Common myeloid progenitor, CD34-positive (primary cell): ENCODE measurements around the gene SLIT3.

Source experiments
- CTCF ChIA-PET: fragments of 350-600 bp; sonication (Branson Sonifier 250); formaldehyde crosslinking; loops from one replicate; lab custom pipeline; 2021; ENCODE audit warnings: antibody characterized with exemption; lab: Charles Lee
- POLR2A ChIA-PET: fragments of 350-600 bp; sonication (Branson Sonifier 250); formaldehyde crosslinking; loops from one replicate; lab custom pipeline; 2021; ENCODE audit warnings: antibody characterized with exemption; lab: Charles Lee
- DNase-seq, 3 donors: peaks; one replicate each; pipeline versions ENCODE4 v3.0.0 to v3.0.0-alpha.2; 2013
- H3K27ac ChIP-seq, 2 experiments: 1 replicate in 1 of 2; 2 replicates in 1 of 2; pipeline ENCODE4 v1.7.0; 2013; ENCODE audit warnings: inconsistent platforms in 2 of 2, low read length in 2 of 2, mild to moderate bottlenecking in 2 of 2, low read depth in 1 of 2, moderate library complexity in 1 of 2; ENCODE audit not compliant: severe bottlenecking in 2 of 2, insufficient read depth in 1 of 2, poor library complexity in 1 of 2
- H3K27me3 ChIP-seq, 5 experiments: replicated peaks in 2 of 5; 1 replicate in 3 of 5; 2 replicates in 2 of 5; pipeline versions ENCODE4 v1.6.1 to v1.7.0; 2013; ENCODE audit warnings: low read length in 4 of 5, mild to moderate bottlenecking in 2 of 5, moderate library complexity in 2 of 5, inconsistent platforms in 1 of 5; ENCODE audit not compliant: insufficient read depth in 5 of 5, control insufficient read depth in 4 of 5
- H3K36me3 ChIP-seq, 4 experiments: 1 replicate in 2 of 4; 2 replicates in 2 of 4; pipeline versions ENCODE4 v1.6.1 to v1.7.0; 2013; ENCODE audit warnings: low read length in 3 of 4, control low read depth in 1 of 4, mild to moderate bottlenecking in 1 of 4; ENCODE audit not compliant: control insufficient read depth in 4 of 4, insufficient read depth in 4 of 4
- H3K4me1 ChIP-seq, 4 experiments: 1 replicate in 3 of 4; 2 replicates in 1 of 4; pipeline versions ENCODE4 v1.6.1 to v1.7.1; 2013; ENCODE audit warnings: low read length in 3 of 4, mild to moderate bottlenecking in 3 of 4, control low read depth in 1 of 4, inconsistent platforms in 1 of 4, moderate library complexity in 1 of 4; ENCODE audit not compliant: control insufficient read depth in 4 of 4, insufficient read depth in 4 of 4; ENCODE audit errors: control extremely low read depth in 1 of 4
- H3K4me3 ChIP-seq, 7 experiments: 1 replicate in 4 of 7; 2 replicates in 3 of 7; pipeline versions ENCODE4 v1.5.1 to v1.7.0; 2013; ENCODE audit warnings: mild to moderate bottlenecking in 7 of 7, low read length in 6 of 7, moderate library complexity in 6 of 7, inconsistent platforms in 2 of 7, low read depth in 2 of 7, control low read depth in 1 of 7; ENCODE audit not compliant: insufficient read depth in 4 of 7, control insufficient read depth in 1 of 7; ENCODE audit errors: extremely low read depth in 1 of 7
- H3K9me3 ChIP-seq, 5 experiments: 1 replicate in 4 of 5; 2 replicates in 1 of 5; pipeline versions ENCODE4 v1.6.1 to v1.7.1; 2013; ENCODE audit warnings: low read length in 4 of 5, mild to moderate bottlenecking in 2 of 5, inconsistent platforms in 1 of 5, low read depth in 1 of 5, moderate library complexity in 1 of 5; ENCODE audit not compliant: control insufficient read depth in 4 of 5, insufficient read depth in 2 of 5; ENCODE audit errors: control extremely low read depth in 1 of 5
- WGBS: methylation state at CpG from one replicate; pipeline ENCODE4 v1.1.5; 2013; ENCODE audit not compliant: insufficient coverage; 5-methylcytosine and 5-hydroxymethylcytosine counted together

The SLIT3 gene

DNA sequence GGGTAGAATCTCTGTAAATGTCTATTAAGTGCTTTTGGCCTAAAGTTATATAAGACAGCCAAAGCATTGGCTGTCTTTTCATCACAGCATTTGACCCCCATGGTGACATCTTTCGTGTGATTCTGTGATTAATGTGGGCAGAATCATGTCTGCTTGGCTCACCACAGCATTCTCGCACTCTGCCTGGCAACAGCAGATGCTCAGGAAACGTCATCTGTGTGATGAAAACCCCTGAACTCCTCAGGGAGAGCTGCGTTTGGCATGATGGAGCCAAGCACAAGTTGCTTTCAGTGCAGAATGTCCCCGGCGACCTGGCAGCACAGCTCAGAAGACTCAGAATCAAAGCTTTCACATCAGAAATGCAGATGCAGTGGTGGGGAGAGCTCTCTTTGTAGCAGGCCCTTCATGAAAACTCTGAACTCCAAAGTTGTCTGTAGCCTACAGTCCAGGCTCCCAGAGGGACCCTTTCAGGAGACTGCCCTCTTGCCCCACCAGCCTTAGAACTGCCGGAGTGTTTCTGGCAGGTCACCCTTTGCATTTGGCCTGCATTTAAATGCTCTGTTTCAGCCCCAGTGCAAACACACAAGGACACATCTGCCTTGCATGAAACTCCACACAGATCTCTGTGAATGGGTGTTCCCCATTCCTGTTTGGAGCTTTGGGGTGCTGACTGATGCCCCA, 566.2 kb downstream of the SLIT3 start:
- no peaks in the 10 kb centered on the region for H3K36me3 ChIP-seq
- no peaks in the 10 kb centered on the region for H3K9me3 ChIP-seq
- no peaks in the 10 kb centered on the region for H3K4me1 ChIP-seq
- H3K4me3 ChIP-seq, result no peak overlapping the region
- CTCF ChIA-PET, result interaction anchor here (0.8 to 1.0 kb wide), 2 partner anchors 9 to 17 kb away, joined by 3 read pairs; no protein-coding TSS in a partner anchor
- H3K27me3 ChIP-seq, result no peaks in the 10 kb centered on the region
- POLR2A ChIA-PET, result no interaction called here
- DNase-seq, result no peak
- WGBS, result 91% methylated on average over 7 of the region's 7 CpGs
- no peak overlapping the region for H3K27ac ChIP-seq

DNA sequence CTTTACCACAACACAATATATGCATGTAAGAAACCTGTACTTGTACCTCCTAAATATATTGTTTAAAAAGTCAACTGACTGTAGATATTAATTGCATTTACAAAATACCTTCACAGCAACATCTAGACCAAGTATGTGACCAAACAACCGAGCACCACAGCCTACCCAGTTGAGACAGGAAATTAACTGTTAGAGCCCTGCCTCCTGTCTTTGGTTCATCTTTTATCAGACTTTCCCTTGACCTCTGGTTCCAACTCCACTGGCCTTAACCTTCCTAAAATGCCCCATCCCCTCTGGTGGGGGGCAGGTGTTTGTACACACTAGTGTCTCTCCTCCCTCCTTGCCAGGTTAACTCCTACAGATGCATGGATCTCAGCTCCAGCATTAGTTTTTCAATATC, 566.8 kb downstream of the SLIT3 start:
- no peaks in the 10 kb centered on the region for H3K36me3 ChIP-seq
- ChIA-PET POLR2A (no interaction called here), CTCF (interaction anchor here (0.8 kb wide), 1 partner anchor 9 kb away, joined by 3 read pairs; no protein-coding TSS in a partner anchor)
- no peak overlapping the region for H3K27ac ChIP-seq
- no peaks in the 10 kb centered on the region for H3K4me1 ChIP-seq
- no peak for DNase-seq
- H3K9me3 ChIP-seq, result peaks cover 0 to under 1% (median 0%) of the 10 kb centered on the region in 5 experiments
- no peak overlapping the region for H3K4me3 ChIP-seq
- 88% methylated on average over 1 of the region's 1 CpG for WGBS
- H3K27me3 ChIP-seq, result no peaks in the 10 kb centered on the region

DNA sequence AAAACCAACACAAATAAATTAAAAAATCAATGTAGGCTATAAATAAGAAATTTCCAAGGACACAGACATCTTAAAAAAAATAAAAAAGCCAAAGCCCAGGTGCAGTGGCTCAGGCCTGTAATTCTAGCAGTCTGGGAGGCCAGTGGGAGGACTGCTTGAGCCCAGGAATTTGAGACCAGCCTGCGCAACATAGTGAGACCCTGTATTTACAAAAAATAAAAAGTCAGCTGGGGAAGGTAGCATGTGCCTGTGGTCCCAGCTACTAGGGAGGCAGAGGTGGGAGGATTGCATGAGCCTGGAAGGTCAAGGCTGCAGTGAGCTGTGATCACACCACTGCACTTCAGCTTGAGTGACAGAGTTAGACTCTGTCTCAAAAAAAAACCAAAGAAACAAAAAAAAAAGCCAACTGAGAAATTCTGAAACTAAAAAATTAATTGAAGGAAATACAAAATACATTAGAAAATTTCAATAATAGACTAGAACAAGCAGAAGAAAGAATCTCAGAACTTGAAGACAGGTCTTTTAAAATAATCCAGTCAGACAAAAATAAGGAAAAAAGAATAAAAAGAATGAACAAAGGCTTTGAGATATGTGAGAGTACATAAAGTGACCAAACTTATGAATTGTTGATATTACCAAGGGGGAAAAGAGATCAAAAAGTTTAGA, 572.3 kb downstream of the SLIT3 start:
- ChIA-PET POLR2A (no interaction called here), CTCF (no interaction called here)
- no peaks in the 10 kb centered on the region for H3K4me1 ChIP-seq
- no peak for DNase-seq
- H3K27ac ChIP-seq, result no peak overlapping the region
- peaks cover 0 to 3% (median 0%) of the 10 kb centered on the region in 5 experiments for H3K27me3 ChIP-seq
- 100% methylated on average over 1 of the region's 1 CpG for WGBS
- H3K4me3 ChIP-seq, result no peak overlapping the region
- H3K9me3 ChIP-seq, result peaks cover 0 to 14% (median 9%) of the 10 kb centered on the region in 5 experiments
- no peaks in the 10 kb centered on the region for H3K36me3 ChIP-seq

DNA sequence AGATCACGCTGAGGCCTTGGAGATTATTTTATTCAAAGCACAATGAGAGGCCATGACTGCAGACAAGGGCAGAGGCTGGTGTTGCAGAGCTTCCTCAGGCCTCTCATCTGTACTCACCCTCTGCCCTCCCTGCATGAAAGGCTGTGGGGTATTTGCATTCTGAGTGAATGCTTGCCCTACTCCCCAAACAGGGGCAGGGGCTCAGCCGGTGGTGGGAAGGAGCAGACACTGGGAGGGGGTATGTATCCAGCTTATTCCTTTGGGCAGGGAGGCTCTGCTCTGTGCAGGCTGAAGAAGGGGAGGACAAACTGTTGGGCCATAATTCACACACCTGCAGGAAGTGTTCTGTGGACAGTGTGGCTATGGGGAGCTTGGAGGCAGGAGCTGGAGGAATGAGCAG, 573.4 kb downstream of the SLIT3 start:
- Histone ChIP-seq H3K4me3 (no peak overlapping the region), H3K27me3 (peaks cover 0 to 3% (median 0%) of the 10 kb centered on the region in 5 experiments), H3K4me1 (no peaks in the 10 kb centered on the region), H3K9me3 (peaks cover 0 to 14% (median 9%) of the 10 kb centered on the region in 5 experiments), H3K36me3 (no peaks in the 10 kb centered on the region), H3K27ac (no peak overlapping the region)
- CTCF ChIA-PET, result no interaction called here
- no peak for DNase-seq
- WGBS, result 80% methylated on average over 1 of the region's 2 CpGs
- POLR2A ChIA-PET, result no interaction called here

DNA sequence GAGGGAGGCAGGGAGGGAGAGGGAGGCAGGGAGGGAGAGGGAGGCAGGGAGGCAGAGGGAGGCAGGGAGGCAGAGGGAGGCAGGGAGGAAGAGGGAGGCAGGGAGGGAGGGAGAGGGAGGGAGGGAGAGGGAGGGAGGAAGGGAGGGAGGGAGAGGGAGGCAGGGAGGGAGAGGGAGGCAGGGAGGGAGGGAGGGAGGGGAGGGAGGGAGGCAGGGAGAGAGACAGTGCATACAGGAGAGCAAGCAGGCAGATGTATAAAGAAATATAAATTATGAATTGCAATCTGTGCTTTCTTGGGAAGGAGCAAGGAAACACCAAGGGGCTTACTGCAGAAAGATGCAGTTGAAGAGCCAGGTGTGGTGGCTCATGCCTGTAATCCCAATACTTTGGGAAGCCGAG, 574.6 kb downstream of the SLIT3 start:
- Histone ChIP-seq H3K27ac (no peak overlapping the region), H3K27me3 (peaks cover 0 to 3% (median 0%) of the 10 kb centered on the region in 5 experiments), H3K4me1 (no peaks in the 10 kb centered on the region), H3K4me3 (no peak overlapping the region), H3K9me3 (peaks cover 0 to 14% (median 9%) of the 10 kb centered on the region in 5 experiments), H3K36me3 (no peaks in the 10 kb centered on the region)
- no CpG with 5 or more reads among the region's 1 CpG for WGBS
- DNase-seq, result no peak
- CTCF ChIA-PET, result no interaction called here
- POLR2A ChIA-PET, result no interaction called here

DNA sequence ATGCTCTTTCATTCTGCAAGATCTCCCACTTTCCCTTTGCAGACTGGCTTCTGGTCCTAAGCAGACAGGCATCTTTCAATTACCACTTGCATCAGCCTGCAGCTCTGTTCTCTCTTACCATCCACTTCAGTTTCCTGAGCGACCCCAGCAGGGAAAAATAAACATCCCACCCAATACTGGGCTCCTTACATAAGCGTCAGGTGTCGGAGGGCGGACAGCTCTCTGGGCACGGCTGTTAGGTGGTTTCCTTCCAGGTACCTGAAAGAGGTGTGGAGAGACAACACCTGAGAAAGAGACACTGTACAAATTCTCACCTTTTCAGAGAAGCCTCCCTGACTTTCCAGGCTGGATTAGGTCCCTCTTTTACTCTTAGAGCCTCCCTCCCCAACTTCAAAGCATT, 576.7 kb downstream of the SLIT3 start:
- DNase-seq, result no peak
- Histone ChIP-seq H3K4me1 (no peaks in the 10 kb centered on the region), H3K27ac (no peak overlapping the region), H3K36me3 (no peaks in the 10 kb centered on the region), H3K27me3 (peaks cover 0 to 3% (median 0%) of the 10 kb centered on the region in 5 experiments), H3K4me3 (no peak overlapping the region), H3K9me3 (peaks cover 0 to 14% (median 9%) of the 10 kb centered on the region in 5 experiments)
- no CpG with 5 or more reads among the region's 5 CpGs for WGBS
- POLR2A ChIA-PET, result no interaction called here
- CTCF ChIA-PET, result no interaction called here

DNA sequence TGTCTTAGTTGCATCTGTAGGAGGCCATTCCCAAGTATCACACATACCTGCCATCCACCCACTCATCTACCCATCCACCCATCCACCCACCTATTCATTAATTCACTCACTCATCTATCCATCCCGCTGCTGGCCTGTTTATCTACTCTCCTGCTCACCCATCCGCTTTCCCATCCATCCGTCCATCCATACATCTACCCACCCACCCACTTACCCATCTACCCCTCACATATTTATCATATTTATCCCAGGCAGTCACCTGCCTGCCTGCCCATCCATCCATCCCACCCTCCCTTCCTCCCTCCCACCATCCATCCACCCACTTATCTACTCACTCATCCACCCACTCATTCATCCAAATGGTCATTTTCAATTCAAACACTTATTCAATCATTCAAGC, 577.9 kb downstream of the SLIT3 start:
- ChIA-PET POLR2A (no interaction called here), CTCF (no interaction called here)
- 97% methylated on average over 3 of the region's 3 CpGs for WGBS
- Histone ChIP-seq H3K27me3 (peaks cover 0 to 3% (median 0%) of the 10 kb centered on the region in 5 experiments), H3K36me3 (no peaks in the 10 kb centered on the region), H3K4me3 (no peak overlapping the region), H3K9me3 (peaks cover 0 to 7% (median 4%) of the 10 kb centered on the region in 5 experiments), H3K27ac (no peak overlapping the region), H3K4me1 (no peaks in the 10 kb centered on the region)
- DNase-seq, result no peak
